Astrocyte of the hippocampus (primary cell): ENCODE data around the gene PPP2R2C.

ENCODE experiments used
- DNase-seq: peaks from one replicate; pipeline ENCODE4 v3.0.0; 2011; ENCODE audit warnings: low read depth, low spot score

PPP2R2C gene

DNA sequence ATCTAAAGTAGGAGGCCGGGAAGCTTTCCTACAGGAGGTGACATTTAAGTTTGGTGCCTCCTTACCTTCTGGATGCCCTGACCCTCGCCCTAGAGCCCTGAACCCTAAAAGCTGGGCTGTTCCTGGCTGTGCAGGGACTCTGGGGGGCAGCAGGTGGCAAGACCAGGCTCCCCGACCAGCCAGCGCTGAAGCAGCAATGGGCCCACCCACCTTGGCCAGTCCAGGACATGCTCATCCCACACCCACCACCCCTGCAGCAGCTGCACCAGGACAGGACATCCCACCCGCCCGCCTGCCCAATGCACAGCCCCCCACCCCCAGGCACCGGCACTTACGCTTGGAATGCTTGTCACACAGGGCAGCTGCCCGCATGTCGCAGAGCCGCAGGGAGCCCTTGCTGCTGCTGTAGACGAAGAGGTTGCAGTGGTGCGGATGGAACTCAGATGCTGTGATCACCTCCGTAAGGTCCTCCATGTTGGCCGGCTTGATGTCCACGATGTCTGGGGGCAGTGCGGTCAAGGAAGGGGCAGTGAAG is 124.8 kb downstream of the PPP2R2C start:
- no peak for DNase-seq

DNA sequence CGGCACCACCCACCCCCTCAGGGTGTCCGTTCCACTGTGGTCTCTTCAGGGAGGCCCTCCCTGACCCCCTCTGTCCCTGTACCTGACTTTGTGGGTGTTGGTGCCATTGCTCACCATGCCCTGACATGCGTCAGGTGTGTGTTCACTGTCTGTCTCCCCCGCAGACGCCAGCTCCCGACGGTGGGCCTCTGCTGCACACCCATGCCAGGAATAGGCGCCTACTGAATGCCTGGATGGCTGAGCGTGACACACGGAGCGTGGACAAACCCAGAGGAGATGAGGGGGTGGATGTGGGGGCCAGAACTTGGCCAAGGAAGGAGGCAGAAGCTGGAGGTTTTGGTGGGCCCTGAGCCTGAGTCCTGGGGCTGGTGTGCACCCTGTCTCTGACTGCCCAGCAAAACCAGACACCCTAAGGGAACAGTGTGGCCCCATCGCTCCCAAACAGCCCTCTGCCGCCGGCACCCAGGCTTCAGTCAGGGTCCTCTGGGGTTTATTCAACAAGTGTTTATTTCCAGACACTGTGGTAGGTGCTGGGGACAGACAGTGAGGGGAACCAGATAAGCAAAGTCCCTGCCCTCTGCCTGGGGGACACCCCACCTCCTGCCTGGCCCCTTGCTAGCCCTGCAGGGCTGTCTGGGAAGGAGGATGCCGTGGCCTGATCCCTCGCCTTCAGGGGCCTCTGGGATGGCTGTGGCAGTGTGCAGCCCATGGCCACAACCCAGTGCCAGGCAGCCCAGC is 125.9 kb downstream of the PPP2R2C start:
- DNase-seq, result no peak

DNA sequence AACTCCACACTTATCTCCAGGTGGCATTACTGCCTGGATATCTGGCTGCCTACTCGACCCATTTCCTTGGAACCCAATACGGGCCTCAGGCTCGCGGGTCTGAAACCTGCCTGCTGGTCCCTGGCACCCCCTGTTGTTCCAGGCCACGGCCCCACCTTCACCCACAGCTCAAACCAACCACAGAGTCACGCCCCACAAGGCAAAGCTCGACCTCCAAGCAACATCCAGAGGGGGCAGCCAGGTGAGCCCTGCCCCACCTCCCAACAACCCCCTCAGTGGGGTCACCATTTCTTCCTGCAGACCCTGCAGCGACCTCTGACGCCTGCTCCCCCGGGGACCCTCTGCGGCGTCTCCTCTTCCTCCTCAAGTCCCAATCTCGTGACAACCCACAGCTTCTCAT is 126.5 kb downstream of the PPP2R2C start:
- no peak for DNase-seq

DNA sequence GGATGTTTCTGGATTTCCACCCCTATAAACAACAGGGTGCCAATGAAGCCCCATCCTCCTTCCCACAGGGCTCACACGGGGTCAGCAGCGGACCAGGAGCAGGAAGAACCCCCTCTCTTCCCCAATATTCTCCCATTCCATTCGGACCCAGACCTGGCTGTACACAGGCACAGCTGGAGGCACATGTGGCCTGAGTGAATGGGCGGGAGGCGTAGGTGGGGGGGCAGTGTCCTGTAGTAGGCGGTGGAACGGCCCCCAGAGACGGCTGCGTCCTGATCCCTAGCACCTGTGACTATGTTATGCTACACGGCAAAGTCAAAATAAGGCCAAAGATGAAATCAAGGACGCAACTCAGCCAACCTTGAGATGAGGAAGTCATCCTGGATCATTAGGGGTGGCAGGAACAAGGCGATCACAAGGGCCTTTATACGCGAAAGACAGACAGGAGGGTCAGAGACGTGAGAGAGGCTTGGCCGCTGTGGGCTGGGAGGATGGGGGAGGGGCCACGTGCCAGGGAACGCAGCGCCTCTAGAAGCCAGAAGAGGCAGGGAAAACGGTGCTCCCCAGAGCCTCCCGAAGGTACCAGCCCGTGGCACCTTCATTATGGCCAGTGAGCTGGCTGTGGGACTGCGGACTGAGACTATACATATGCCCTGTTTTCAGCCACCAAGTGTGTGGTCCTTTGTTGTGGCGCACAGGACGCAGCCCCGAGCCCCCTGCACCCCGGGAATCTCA is 127.2 kb downstream of the PPP2R2C start:
- no peak for DNase-seq

GRCh38 chr4:6343939-6344408 is 128.4 kb downstream of the PPP2R2C start:
- DNase-seq, result peak; percentile 17

DNA sequence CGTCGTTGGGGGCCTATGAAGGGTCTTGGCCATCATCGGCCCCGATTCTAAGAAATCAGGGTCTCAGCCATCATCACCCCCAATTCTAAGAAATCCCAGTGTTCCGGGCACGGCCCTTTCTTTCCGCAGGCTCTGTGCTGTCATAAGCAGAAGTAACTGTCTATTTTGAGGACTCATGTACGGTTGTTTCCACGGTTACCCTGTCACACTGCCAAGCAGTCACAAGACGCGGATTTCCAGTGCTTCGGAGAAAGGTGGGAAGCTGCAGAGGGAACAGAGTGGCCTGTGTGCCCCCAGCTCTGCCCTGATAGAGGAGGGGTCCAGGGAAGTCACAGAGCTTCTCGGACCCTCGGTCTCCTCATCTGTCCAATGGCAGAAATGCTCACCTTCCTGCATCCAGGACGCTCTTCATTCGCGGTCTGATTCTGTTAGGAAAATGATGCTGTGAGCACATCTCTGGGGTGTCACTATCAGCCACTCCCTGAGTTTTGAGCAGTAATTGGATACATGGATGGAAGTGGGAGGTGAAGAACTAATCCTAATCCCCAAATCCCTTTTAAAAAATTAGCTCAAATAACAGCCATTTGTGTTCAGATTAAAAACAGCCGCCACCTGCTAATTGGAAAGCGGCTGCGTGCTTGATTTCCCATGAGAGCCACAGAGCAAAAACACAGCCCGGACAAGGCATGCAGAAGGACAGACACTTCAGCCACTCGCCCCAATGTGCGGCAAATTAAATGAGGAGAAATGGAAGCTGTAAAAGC is 129.7 kb downstream of the PPP2R2C start:
- DNase-seq, result peak; percentile 34

DNA sequence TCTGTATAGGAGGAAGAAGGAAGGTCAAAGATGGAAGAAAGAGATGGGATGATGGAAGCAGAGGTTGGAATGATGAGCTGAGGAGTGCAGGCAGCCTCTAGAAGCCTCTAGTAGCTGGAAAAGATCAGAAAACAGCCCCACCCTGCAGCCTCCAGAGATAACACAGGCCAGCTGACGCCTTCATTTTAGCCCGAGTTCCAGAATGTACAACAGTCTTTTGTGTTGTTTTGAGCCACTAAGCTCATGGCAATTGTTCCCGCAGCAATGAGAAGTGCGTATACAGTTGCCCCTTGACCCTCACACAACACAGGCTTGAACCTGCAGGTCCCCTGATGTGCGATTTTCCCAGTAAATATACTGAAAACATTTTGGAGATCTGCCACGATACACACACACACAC is 130.7 kb downstream of the PPP2R2C start:
- DNase-seq, result no peak

GRCh38 chr4:6340446-6341015 is 131.9 kb downstream of the PPP2R2C start:
- no peak for DNase-seq

DNA sequence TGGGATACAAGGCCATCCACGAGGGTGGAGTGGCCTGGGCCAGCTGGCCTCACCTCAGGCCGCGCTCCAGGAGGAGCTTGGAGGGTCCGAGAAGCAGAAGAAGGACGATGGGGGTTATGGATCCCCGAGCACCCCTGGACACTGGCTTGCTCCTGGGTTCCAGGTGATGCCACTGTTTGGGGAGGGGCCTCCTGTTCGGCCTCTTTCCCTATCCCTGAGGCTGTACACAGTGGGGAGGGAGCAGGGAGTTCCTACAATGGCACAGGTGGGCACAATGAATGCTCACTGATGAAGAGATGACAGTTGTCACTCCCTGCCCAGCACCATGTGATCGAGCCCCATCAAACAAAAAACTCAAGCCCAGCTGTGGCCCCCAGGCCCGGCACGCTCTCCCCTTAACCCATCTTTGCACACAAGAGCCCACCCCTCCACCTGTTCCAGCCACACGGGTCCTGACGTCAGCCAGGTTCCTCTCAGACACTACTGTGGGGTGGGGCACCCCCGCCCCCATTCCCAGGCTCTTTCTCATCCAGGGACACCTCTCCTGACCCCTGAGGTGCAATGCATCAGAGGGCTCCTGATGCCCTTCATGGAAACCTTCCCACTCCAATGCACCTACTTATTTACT is 132.5 kb downstream of the PPP2R2C start:
- no peak for DNase-seq

DNA sequence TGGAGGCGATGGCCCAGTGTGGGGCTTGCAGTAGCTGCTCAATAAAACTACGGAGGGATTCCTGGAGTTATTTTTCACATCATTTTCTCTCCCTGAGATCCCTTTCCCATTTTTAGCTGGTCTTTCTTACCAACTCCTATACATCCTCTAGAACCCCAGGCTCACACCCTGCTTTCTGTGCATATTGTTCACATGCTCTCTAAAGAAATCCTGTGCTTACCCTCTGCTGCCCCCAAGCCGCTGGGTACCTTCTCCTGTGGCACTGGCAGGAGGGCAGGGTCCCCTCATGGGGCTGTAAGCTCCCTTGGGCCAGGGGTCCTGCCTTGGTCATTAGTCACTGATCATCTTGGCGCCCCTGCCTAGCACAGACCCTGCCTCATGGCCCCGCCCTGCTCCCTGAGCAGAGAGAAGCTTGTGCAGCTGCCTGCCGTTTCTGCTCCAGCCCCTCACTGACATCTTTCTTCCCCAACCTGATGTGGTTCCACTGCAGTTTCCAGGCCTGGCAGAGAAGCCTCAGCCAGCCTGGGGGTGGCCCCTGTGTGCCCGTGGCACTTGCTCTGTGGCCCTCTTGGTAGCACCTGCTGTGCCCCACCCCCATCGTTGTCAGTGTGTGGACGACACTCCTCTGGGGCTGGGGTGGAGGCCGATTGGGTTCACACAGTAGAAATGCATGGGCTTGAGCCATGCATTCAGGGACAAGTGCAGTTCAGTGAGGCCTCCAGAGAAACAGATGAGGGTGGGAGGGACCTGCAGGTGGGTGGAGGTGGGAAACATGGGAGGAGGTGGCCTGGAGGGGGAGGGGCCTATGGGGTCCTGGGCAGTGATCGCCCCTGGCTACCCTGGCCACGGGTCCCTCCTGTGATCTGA is 133.2 kb downstream of the PPP2R2C start:
- no peak for DNase-seq

DNA sequence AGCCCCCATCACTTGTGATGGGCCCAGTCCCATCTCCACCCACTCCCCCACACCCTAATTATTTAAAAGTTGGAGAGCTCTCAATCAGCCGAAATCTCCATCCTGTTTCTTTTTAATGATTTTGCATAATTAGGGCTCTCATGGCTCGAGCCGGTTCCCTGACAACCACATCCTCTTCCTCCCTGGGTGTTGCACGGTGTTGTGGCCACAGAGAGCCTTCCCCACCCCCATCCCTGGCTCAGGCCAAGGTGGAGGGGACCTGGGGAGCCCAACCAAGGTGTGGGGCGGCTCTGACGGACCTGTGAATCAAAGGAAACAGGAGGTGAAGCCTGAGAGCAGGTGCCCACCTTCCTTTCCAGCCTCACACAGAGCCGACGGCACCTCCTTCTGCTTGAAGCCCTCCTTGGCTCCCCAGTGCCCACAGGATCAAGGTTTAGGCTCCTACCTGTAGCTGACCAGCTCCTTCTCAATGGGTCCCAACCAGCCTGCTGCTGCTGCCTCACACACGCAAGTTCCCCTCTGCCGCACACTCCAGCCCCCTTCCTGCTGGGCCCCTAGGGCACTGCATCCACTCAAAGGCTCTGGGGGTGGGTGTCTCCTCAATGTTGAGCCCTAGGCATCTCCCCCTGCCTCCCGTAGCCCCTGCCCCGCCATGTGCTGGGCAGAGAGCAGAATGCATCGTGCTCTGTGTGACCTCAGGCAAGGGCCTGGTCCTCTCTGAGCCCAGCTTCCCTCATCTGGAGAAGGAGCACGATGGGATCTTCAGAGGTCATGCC is 134.1 kb downstream of the PPP2R2C start:
- no peak for DNase-seq

DNA sequence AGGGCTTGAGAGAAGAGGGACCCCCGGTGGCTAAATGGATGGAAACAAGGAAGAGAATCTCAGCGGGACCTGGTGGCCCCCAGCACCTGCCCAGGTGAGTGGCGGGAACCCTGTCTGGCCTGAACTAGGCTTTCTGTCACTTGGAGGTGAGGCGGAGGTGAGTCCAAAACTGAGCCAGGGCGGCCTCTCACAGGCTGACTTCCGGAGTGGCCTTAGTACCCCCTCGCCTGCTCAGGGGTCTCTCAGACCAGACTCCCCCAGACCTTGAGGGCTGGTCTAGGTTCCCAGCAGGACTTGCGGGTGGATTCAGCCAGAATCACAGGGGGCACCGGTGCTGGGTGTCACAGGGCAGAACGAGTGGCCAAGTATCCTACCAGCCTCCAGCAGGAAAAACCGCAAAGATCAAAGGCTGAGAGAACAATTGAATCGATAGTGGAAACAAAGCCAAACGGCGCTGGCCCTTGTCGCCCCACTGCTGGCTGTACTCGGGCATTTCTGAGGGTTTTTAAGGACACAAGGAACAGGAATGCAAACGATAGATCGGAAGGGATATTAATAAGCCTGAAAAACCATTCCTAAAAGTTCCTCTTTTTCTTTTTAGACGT is 135.0 kb downstream of the PPP2R2C start:
- no peak for DNase-seq

DNA sequence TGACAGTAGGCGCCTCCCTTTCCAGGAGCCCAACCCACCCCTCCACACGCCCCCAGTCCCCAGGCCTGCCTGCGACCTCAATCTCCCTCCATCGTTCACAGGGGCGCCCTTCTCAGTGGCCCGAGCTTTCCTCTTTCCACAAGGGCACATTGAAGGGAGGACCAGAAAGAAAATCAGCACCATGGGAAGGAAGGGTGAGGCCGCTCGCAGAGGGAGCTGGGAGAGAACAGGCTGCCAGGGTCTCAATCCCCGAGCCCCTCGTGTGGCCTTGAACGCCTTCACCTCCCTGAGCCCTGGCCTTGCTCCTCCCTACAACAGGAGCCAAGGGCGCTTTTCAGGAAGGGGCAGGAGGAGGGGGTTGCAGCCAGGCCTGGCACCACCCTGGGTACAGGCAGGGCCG is 136.2 kb downstream of the PPP2R2C start:
- no peak for DNase-seq

DNA sequence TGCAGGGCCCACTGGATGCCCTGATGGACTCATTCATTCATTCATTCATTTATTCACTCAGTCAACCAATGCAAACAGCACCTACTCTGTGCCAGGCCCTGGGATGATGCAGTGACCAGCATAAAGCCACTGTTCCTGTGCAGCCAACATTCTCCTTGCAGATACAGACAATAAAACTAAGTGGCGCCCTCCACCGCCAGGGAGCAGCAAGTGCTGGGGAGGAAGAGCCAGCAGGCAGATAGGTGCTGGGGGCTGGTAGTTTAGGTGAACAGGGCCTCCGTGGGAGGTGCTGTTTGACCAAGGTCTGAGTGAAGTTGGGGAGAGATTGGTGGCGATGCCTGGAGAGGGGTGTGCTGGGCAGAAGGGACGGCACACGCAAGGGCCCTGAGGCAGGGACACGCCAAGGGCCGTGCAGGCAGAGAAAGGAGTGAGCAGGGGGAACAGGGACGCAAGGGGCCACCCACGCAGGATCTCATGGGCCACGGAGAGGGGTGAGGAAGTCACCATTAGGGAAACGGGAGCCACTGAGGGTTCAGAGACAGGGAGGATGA is 137.3 kb downstream of the PPP2R2C start:
- DNase-seq, result no peak

DNA sequence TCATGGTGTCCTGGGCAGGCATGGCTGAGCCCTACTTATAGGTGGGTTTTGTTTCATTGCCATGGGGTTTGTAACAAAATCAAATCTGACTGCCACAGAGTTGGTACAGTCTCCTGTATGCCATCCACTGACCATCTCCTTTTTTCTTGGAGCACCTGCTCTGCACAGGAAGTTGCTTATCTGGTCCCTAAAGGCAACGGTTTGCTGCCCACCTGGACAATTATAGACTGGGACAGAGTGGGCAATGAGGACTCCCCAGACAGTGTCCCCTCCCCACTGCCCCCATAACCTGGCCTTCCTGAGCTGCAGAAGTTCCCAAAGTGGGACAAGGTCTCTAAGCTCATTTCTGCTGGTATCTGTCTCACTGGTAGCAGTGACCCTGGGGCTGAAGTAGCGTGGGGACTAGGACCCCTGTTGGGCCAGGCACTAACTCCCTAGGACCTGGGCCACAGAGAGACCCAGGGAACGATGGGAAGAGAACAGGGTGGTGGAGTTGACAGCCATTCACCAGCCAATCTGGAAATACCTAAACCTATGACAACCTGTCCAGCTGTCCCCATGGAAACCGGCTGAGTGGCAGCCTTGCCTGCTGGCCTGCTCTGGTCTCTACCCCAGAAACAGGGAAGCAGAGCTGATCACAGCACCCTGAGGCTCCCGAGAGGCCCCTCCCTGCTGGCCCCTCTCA is 138.1 kb downstream of the PPP2R2C start:
- no peak for DNase-seq

GRCh38 chr4:6333301-6334202 is 138.9 kb downstream of the PPP2R2C start:
- DNase-seq, result no peak

GRCh38 chr4:6332669-6333050 is 139.8 kb downstream of the PPP2R2C start:
- no peak for DNase-seq
